WTC11 (cell line): ENCODE measurements around the gene WHAMM. TPM values are rescaled to one million over a fixed set of nuclear protein-coding genes. Genes with fewer than 3 reads are reported as not detected.

Experiments
- ARID4B ChIP-seq: sonication (generic); formaldehyde crosslinking; IDR thresholded peaks from 2 replicates; pipeline ENCODE4 v1.8.0; 2023; ENCODE audit warnings: missing genetic modification reagents, mild to moderate bottlenecking, borderline replicate concordance
- FOXK1 ChIP-seq: sonication (generic); formaldehyde crosslinking; IDR thresholded peaks from 2 replicates; pipeline ENCODE4 v1.8.0; 2022; ENCODE audit warnings: mild to moderate bottlenecking, moderate library complexity, missing genetic modification reagents
- PRDM15 ChIP-seq: sonication (generic); formaldehyde crosslinking; IDR thresholded peaks from 2 replicates; pipeline ENCODE4 v1.8.0; 2022; ENCODE audit warnings: missing genetic modification reagents
- USF1 ChIP-seq: sonication (generic); formaldehyde crosslinking; IDR thresholded peaks from 2 replicates; pipeline ENCODE4 v1.8.0; 2022; ENCODE audit warnings: mild to moderate bottlenecking, missing genetic modification reagents
- ZMAT4 ChIP-seq: fragments of 250-450 bp; sonication (Bioruptor Pico); IDR thresholded peaks from 2 replicates; pipeline ENCODE4 v1.9.0; 2021; ENCODE audit warnings: mild to moderate bottlenecking
- ZNF425 ChIP-seq: fragments of 250-450 bp; sonication (Bioruptor Pico); conservative IDR thresholded peaks from 2 replicates; pipeline ENCODE4 v1.9.0; 2021; ENCODE audit warnings: mild to moderate bottlenecking
- total RNA-seq: library from RNA; stranded (reverse); gene quantifications from 3 replicates; pipeline ENCODE4 v1.2.3, GENCODE V29; 2021
- TF ChIP-seq, protein P1 (sequence below): fragments of 250-450 bp; sonication (Bioruptor Pico); IDR thresholded peaks from 2 replicates; pipeline ENCODE4 v1.9.0; 2021; ENCODE audit warnings: mild to moderate bottlenecking, borderline replicate concordance

Gene WHAMM
- total RNA-seq, 1 experiment from 2014 or later: 3.2 TPM

- no peak for TF ChIP-seq ZNF425 (CRISPR knock-in tag)
- no peak for TF ChIP-seq ZMAT4
- TF ChIP-seq, protein P1, sequence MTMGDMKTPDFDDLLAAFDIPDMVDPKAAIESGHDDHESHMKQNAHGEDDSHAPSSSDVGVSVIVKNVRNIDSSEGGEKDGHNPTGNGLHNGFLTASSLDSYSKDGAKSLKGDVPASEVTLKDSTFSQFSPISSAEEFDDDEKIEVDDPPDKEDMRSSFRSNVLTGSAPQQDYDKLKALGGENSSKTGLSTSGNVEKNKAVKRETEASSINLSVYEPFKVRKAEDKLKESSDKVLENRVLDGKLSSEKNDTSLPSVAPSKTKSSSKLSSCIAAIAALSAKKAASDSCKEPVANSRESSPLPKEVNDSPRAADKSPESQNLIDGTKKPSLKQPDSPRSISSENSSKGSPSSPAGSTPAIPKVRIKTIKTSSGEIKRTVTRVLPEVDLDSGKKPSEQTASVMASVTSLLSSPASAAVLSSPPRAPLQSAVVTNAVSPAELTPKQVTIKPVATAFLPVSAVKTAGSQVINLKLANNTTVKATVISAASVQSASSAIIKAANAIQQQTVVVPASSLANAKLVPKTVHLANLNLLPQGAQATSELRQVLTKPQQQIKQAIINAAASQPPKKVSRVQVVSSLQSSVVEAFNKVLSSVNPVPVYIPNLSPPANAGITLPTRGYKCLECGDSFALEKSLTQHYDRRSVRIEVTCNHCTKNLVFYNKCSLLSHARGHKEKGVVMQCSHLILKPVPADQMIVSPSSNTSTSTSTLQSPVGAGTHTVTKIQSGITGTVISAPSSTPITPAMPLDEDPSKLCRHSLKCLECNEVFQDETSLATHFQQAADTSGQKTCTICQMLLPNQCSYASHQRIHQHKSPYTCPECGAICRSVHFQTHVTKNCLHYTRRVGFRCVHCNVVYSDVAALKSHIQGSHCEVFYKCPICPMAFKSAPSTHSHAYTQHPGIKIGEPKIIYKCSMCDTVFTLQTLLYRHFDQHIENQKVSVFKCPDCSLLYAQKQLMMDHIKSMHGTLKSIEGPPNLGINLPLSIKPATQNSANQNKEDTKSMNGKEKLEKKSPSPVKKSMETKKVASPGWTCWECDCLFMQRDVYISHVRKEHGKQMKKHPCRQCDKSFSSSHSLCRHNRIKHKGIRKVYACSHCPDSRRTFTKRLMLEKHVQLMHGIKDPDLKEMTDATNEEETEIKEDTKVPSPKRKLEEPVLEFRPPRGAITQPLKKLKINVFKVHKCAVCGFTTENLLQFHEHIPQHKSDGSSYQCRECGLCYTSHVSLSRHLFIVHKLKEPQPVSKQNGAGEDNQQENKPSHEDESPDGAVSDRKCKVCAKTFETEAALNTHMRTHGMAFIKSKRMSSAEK (CRISPR knock-in tag): no peak
- no peak for TF ChIP-seq PRDM15 (CRISPR knock-in tag)
- no peak for TF ChIP-seq ARID4B (CRISPR knock-in tag)
- TF ChIP-seq FOXK1 (CRISPR knock-in tag): peak; percentile 50; the same call in 1 of the 2 replicates
- TF ChIP-seq USF1 (CRISPR knock-in tag): peak; percentile 60; the same call in 1 of the 2 replicates
Measured at GRCh38 chr15:82809308-82810060, at the start of gene WHAMM (continued).
